GM12892 (cell line): ENCODE results near the gene DDX59.

Source experiments
- POLR2AphosphoS5 ChIP-seq: IDR thresholded peaks from 2 replicates; pipeline ENCODE4 v1.6.1; 2011; ENCODE audit warnings: low read depth, low read length, control low read depth
- TAF1 ChIP-seq: IDR thresholded peaks from 2 replicates; pipeline ENCODE4 v1.6.1; 2011; ENCODE audit warnings: low read depth, mild to moderate bottlenecking, control low read depth, low read length, borderline replicate concordance

DNA sequence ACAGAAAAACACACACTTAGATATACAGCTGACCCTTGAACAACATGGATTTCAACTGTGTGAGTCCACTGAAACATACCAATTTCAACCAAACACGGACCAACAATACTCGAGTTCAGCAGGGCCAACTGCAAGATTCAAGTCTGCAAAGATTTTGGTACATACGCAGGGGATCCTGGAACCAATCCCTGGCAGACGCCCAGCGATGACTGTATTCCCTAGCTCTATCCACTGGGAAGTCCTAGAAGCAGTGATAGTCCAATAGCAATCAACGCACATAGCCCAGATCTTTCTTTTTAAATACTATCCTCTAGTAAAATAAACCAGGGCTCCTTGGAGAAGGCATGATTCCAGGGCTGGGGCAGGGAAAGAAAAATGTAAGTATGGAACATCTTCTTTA lies 9.0 kb downstream of the DDX59 start:
- TF ChIP-seq POLR2AphosphoS5 (no peak), TAF1 (no peak)
